Hypothalamus (tissue), 51 donors: ENCODE results near the gene PDYN.

Experiments
- DNase-seq, 51 donors: peaks; one replicate each; lab custom pipeline; 2025; lab: John Stamatoyannopoulos, UW

PDYN gene

DNA sequence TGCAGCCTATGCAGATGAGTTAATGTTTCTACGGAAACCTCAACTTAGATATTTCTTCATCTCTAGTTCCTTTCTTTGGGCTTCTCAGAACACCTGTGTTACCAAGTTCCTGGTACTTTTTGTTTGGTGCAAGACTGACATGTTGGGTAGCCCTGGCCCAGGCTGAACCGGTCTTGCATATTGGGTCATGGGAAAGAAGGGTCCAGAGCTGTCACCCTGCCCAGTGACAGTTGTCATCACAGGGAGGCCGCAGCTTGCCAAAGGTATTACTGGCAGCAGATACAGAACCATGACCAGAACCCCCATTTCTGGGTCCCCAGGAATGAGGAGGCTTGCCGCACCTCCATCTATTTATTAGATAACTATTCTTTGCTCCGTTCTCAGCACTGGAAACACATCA lies 40.2 kb downstream of the PDYN start:
- DNase-seq = no peak

- no peak for DNase-seq
Observed at GRCh38 chr20:1952737-1953530, 40.9 kb downstream of the PDYN start.

DNA sequence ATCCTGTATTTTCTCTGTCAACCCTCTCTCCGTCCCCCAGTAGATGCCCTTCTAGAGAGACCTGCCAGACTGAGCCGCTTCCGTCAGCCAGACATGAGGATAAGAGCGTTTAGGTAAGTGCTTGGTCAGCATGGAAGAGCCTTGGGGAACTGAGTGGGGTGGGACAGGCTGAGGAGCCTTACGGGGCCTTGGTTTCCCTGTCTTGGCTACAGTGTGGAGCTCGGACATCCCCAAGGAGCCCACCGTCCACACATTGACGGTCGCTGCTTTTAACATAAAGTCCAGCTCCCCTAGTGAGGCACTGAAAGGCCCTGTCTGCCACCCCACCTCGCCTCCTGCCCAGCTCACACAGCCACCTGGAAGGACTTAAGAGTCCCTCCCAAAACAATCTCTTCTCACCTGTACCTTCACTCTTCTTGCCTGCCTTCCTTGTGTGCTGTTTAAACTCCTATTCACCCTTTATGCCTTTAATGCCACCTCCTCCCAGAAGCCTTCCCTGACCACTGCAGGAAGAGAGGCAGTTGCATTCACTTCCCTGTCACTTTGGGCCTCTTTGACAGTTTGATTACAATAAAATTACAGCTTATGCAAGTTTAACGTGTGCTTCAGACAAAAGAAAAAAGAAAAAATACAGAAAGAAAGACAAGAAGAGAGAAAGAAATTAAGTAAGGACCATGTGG lies 42.3 kb downstream of the PDYN start:
- no peak for DNase-seq

GRCh38 chr20:1950836-1951235 lies 43.0 kb downstream of the PDYN start:
- DNase-seq = no peak

DNA sequence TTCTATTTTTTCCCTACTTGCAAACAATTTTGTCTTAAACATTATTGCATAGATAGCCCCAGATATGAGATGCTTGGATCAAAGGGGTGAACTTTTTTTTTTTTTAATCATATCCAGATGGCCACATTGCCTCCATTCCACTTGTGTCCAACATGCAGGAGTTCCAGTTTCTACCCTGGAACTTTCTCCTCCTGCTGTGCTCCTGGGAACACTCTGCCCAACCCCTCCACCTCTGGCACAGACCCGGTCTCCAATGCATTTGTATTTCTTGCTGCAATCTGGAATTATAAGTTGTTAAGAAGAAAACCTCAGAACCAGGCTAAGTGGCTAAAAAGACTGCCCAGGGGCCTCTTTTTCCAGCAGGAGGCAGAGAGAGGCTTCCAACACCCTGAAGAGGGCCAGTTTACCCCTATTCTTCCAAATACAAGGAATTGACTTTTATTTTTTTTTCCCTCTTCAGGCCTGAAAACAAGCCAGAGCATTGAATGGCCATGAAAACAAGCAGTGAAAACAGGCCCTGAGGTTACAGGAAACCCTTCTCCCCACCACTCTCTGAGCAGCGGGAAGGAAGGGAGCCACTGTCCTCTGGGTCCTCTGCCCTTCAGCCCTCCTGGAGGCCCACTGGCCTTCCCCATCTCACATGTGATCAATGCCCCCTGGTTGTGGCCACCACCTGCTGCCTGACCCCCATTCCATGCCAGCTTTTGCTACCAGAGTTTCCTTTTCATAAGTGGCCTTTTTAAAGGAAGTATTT lies 44.3 kb downstream of the PDYN start:
- peak in 14 of 51 donors; percentile 31 to 65 (median 50) for DNase-seq

DNA sequence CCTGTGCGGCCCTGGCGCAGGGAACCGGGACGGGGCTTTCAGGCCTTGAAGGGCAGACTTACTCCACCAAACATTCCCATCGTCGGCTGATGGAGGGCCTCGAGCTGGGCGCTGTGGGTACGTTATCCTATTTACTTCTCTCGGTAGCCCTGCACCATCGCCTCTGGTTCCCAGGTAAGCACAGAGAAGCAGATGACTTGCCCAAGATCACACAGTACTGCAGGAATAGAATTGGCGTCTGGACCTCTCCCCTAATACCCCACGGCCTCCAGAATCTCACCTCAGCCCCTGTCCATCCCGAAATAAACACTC lies 46.4 kb downstream of the PDYN start:
- no peak for DNase-seq

- DNase-seq = peak in 2 of 51 donors; percentile 13 to 33
Observed at GRCh38 chr20:1946762-1947534, 46.9 kb downstream of the PDYN start.

DNA sequence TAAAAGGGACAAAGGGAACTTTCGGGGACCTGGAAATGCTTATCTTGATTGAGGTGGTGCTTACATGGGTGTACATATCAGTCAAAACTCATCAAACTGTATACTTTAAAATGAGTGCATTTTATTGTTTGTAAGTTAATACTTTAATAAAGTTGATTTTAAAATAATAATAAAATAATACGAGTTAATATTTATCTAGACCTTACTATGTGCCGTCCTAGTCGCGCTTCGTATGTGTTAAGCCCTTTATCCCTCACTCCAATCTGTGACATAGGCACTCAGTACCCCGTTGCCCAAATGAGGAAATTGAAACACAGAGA lies 47.5 kb downstream of the PDYN start:
- DNase-seq = no peak

- no peak for DNase-seq
Observed at GRCh38 chr20:1945660-1946059, 48.2 kb downstream of the PDYN start.

- peak in 37 of 51 donors; percentile 12 to 76 (median 50) for DNase-seq
Observed at GRCh38 chr20:1945134-1945618, 48.7 kb downstream of the PDYN start.

- DNase-seq = no peak
Observed at GRCh38 chr20:1944345-1945091, 49.3 kb downstream of the PDYN start.

DNA sequence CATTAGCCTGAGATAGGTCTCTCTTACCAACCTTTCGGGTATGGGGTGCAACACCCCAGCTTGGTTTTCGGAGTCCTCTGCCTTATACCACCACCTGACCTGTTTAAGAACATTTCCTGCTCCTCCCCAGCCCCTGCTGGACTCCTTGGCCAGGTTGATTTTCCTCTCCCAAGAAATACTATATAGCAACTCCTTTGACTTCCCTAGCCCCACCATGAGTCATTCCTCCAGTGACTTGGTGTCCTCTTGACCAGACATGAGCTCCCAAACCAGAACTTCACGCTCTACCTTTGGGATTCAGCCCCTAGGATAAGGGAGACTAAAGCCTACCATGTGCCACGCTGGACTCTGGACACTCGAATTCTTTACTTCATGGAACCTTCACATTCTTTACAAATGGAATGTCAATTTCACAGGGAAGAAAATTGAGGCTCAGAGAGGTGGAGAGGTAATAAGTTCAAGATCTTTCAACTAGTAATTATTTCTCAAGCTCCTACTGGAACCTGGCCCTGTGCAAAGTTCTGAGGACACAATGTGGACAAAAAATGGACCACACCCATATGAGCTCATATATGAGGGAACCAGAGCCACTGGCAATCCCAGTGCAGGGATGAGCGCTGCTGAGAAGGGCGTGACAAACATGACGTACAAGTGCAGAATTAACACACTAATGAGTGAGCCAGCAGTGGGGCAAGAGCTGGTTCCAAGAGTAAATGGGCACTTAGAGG lies 50.4 kb downstream of the PDYN start:
- DNase-seq = no peak

DNA sequence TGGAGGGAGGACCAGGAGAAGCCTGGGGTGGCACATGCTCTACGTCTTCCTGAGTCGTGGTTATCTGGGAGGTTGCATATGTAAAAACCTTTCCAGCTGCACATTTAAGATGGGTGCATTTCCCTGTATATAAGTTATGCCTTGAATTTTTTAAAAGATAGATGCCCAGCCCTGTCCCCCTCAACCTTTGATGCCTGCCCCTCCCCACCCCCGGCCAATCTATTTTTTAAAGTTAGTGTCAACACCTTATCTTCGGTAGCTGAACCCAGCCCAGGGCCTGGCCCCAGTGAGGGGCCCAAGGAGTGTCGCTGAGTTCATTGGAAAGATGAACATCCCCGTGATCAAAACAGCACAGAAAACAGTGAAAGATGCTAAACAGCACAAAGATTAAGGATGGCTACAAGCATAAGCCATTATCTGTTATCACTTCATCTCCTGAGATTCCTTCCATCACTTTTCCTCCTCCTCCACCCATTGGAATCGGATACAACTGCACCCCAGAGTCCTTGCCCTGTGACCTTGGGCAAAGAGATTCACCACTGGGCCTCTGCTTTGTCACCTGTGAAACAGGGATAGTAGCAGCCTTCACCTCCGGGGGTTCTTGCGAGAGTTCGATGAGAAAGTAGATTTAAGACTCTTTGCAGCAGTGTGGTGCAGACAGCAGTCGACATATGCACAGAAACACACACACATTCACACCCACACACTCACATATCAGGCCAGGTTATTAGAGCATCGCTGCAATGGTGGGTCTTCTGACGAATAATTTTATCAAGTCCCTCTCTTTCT lies 51.2 kb downstream of the PDYN start:
- DNase-seq = no peak

DNA sequence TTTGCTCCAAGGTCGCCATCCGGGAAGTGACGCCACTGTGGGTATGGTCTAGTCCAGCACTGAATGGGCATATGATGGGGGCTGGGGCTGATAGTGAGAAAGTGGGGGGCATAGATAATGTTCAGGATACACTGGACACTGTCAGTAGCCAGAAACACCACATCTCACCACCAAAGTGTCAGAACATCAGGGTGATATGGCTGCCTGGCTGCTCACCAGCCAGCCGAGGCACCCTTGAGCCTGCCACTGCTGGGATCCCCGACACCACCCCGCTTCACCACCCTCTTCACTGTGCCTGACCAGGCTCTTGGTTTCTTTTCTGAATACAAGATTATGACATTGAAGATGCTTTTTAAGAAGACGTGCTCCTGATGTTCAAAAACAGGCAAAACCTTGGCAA lies 51.8 kb downstream of the PDYN start:
- no peak for DNase-seq

DNA sequence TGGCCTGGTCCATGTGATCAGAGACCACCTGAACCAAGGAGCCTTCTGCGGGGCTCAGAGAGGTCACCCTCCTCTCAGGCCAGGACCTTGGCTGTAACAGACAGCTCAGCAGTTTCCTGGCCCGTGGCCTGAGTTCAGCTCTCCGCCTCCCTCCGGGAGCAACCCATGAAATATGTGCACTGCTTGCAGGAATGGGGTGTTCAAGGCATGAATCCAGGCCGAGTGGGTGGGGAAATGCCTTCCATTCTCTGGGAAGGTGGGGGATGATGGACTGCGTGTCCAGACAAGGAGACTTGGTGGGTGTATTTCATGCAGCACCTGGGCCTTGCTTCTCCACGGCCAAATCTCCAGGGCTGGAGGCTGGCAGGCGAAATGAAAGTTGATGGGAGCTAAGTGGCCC lies 52.6 kb downstream of the PDYN start:
- peak in 1 of 51 donors; percentile 68 for DNase-seq

GRCh38 chr20:1940581-1940980 lies 53.3 kb downstream of the PDYN start:
- no peak for DNase-seq

DNA sequence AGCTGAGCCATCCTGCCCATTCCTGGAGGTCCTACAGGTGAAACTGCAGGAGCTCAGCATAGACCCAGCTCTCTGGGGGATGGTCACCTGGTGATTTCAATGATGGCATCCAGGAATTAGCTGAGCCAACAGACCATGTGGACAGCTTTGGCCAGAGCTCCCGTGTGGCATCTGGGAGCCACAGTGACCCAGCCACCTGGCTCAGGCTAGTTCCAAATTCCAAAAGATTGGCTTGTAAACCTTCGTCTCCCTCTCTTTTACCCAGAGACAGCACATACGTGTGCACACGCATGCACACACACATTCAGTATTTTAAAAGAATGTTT lies 54.6 kb downstream of the PDYN start:
- peak in 1 of 51 donors; percentile 18 for DNase-seq

- no peak for DNase-seq
Observed at GRCh38 chr20:1938464-1939269, 55.2 kb downstream of the PDYN start.
